Measurements from ENCODE around the gene TBX2. TPM values are rescaled to one million over a fixed set of nuclear protein-coding genes. Genes with fewer than 3 reads are reported as not detected.

TBX2 gene
- total and polyA plus RNA-seq, 2 of the 13 experiments (the other 11 are each of a cell fraction or from before 2014, with no cell fraction given), result 2.8 to 15.3 TPM

DNA sequence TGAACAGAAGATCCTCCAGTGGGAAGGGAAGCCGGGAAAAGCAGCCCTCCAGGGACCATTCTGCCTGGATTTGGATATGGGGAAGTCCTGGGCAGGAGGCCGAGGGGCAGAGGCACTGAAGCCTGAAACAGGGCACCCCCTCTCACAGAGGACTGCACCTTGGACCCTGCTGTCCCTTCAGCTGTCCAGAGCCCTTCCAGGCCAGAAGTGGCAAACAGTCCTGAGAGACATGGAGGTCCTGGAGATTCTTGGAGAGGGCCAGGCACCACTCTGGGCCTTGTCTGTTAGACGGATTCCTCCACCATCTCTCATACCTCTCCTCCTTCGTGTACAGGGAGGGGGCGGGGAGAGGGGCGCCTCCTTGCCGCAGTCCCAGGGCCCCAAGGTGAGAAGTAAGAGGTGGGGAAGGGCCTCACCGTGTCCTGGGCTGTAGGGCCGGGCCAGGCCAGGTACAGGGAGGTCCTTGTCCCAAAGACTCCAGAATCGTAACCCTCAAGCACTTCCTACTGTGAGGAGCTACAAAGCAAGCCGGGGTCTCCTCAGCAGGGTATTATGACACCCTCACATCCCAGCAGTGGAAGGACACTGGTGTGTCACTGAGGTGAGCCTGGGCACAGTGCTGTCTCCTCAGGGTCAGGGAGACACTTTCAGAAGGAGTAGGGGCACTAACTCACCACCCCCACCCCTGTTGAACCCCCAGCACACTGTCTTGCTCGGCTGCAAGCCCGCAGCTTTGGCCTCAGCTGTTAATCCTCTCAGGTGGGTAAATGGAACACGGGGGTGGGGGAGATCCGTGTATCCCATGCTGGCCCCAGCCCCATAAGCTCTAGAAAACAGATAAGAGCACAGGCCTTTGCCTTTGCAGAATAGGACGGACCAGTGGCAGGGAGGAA lies 16.6 kb upstream of the TBX2 start (continued):
- TF ChIP-seq MXI1 (IDR thresholded peaks at IDR 0.05; ENCODE audit: borderline replicate concordance, low read depth, low read length), result no peak
- TF ChIP-seq, protein P1, sequence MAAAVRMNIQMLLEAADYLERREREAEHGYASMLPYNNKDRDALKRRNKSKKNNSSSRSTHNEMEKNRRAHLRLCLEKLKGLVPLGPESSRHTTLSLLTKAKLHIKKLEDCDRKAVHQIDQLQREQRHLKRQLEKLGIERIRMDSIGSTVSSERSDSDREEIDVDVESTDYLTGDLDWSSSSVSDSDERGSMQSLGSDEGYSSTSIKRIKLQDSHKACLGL (CRISPR knock-in tag; IDR thresholded peaks at IDR 0.05), result no peak
- TF ChIP-seq, protein P2, sequence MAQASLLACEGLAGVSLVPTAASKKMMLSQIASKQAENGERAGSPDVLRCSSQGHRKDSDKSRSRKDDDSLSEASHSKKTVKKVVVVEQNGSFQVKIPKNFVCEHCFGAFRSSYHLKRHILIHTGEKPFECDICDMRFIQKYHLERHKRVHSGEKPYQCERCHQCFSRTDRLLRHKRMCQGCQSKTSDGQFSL (CRISPR knock-in tag; IDR thresholded peaks at IDR 0.05), result no peak
- no peak for TF ChIP-seq CCAR2 (optimal IDR thresholded peaks at IDR 0.05; ENCODE audit: low read depth, low read length)
- no peak for TF ChIP-seq ZNF367 (CRISPR knock-in tag; IDR thresholded peaks at IDR 0.05; ENCODE audit: borderline replicate concordance)

DNA sequence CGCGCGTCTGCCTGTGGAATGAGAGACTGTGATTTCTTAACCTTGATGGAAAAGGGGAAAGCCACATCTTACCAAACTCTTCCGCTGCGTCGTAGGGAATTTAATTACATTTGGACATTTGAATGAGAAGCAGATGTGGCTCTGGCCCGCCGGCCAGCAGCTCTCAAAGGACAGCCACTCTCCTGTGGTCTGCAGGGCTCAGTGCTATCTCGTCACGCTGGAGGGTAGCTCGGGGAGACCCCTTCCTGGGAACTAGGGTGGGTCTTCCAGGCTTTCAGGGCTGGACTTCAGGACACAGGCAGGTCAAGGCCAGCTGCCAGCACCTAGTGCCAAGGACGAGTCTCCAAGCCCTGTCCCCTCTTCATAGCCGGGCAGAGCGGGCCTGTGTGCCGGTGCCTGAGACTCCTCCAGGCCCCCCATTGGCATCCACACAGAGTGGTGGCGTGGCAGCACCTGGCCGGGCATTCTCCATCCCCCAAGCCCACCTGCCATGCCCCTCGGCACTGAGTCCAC lies 15.9 kb upstream of the TBX2 start:
- H3K9me3 ChIP-seq (ENCODE audit: low read length), result no peaks in the 10 kb centered on the region
- TF ChIP-seq POGZ (CRISPR knock-in tag; IDR thresholded peaks at IDR 0.05) (no peak), TAF15 (IDR thresholded peaks at IDR 0.05; ENCODE audit: low read depth, low read length, poor library complexity, severe bottlenecking) (no peak), ZEB1 (IDR thresholded peaks at IDR 0.05; ENCODE audit: insufficient replicate concordance, low read depth) (no peak), HNRNPL (IDR thresholded peaks at IDR 0.05; ENCODE audit: low read depth, low read length) (0 out of 2 replicates have a peak, but pooled peaks have one; percentile 39), ZSCAN12 (CRISPR knock-in tag; IDR thresholded peaks at IDR 0.05) (no peak), HIVEP1 (CRISPR knock-in tag; IDR thresholded peaks at IDR 0.05) (0 out of 2 replicates have a peak, but pooled peaks have one; percentile 52), ZNF782 (CRISPR knock-in tag; IDR thresholded peaks at IDR 0.05; ENCODE audit: borderline replicate concordance) (no peak), ZNF235 (CRISPR knock-in tag; IDR thresholded peaks at IDR 0.05; ENCODE audit: borderline replicate concordance) (no peak), TP53 (CRISPR knock-in tag; conservative IDR thresholded peaks at IDR 0.05) (no peak)
- TF ChIP-seq, protein P3, sequence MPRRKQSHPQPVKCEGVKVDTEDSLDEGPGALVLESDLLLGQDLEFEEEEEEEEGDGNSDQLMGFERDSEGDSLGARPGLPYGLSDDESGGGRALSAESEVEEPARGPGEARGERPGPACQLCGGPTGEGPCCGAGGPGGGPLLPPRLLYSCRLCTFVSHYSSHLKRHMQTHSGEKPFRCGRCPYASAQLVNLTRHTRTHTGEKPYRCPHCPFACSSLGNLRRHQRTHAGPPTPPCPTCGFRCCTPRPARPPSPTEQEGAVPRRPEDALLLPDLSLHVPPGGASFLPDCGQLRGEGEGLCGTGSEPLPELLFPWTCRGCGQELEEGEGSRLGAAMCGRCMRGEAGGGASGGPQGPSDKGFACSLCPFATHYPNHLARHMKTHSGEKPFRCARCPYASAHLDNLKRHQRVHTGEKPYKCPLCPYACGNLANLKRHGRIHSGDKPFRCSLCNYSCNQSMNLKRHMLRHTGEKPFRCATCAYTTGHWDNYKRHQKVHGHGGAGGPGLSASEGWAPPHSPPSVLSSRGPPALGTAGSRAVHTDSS (CRISPR knock-in tag; conservative IDR thresholded peaks at IDR 0.05), result no peak
- TF ChIP-seq, protein P4, sequence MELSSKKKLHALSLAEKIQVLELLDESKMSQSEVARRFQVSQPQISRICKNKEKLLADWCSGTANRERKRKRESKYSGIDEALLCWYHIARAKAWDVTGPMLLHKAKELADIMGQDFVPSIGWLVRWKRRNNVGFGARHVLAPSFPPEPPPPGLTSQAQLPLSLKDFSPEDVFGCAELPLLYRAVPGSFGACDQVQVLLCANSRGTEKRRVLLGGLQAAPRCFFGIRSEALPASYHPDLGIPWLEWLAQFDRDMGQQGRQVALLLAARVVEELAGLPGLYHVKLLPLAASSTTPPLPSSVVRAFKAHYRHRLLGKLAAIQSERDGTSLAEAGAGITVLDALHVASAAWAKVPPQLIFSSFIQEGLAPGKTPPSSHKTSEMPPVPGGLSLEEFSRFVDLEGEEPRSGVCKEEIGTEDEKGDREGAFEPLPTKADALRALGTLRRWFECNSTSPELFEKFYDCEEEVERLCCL (CRISPR knock-in tag; IDR thresholded peaks at IDR 0.05; ENCODE audit: borderline replicate concordance), result no peak
- TF ChIP-seq, protein P5, sequence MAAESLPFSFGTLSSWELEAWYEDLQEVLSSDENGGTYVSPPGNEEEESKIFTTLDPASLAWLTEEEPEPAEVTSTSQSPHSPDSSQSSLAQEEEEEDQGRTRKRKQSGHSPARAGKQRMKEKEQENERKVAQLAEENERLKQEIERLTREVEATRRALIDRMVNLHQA (CRISPR knock-in tag; IDR thresholded peaks at IDR 0.05), result no peak
- H2AFZ ChIP-seq (ENCODE audit: low read length), result no peak overlapping the region
- ChIA-PET POLR2A (interaction anchor here (1.1 to 3.2 kb wide), 3 partner anchors 16 to 27 kb away, joined by 3 to 13 read pairs (median 3); partner anchors contain the start of gene TBX2), CTCF (ENCODE audit: low intra/inter-chr PET ratio, low total read pairs) (no interaction called here)
- no peak for FAIRE-seq
- WGBS (ENCODE audit: low lambda C conversion rate), result 96% methylated on average over 18 of the region's 18 CpGs
- DNase-seq (ENCODE audit: low spot score), result no peak
- no peak overlapping the region for H3K9ac ChIP-seq (ENCODE audit: insufficient read depth, low read depth, low read length)
- H3K4me3 ChIP-seq (replicated peaks in 1 of 3; ENCODE audit: insufficient read depth in 1 of 3, low read depth in 2 of 3, low read length in 3 of 3), result no peak overlapping the region
- no peaks in the 10 kb centered on the region for H3K79me2 ChIP-seq (ENCODE audit: insufficient read depth, low read length)
- BruUV-seq (replicated peaks), result no TSS peak
- no peaks in the 10 kb centered on the region for H3K36me3 ChIP-seq (replicated peaks in 1 of 2; ENCODE audit: control insufficient read depth in 1 of 2, insufficient read depth in 2 of 2, low read length in 2 of 2)
- no peaks in the 10 kb centered on the region for H4K20me1 ChIP-seq (ENCODE audit: insufficient read depth, low read length)
- intact Hi-C loops (cut with micrococcal nuclease; ENCODE audit: unreplicated experiment) (no loop called here), in situ Hi-C loops (cut with HindIII; ENCODE audit: extremely low pct_ligation_motif_present, low pct_unique_long_range_greater_than_20kb) (no loop called here)
- H3K4me1 ChIP-seq (ENCODE audit: insufficient read depth, low read length), result peaks cover 55% of the 10 kb centered on the region
- no peak for ATAC-seq
- no peak overlapping the region for H3K27ac ChIP-seq (ENCODE audit: extremely low read length, insufficient read depth, low read length)
- no peaks in the 10 kb centered on the region for H3K27me3 ChIP-seq (ENCODE audit: control insufficient read depth in 1 of 2, insufficient read depth in 2 of 2, low read length in 2 of 2)
- H3K4me2 ChIP-seq (ENCODE audit: low read depth, low read length), result no peak overlapping the region
